HEK293T (cell line): ENCODE results near the gene CREB1.

Source experiments
- CTBP1 ChIP-seq: fragments of 450-650 bp; IDR thresholded peaks from 2 replicates; pipeline ENCODE4 v1.6.1; 2016; ENCODE audit warnings: borderline replicate concordance
- ELF4 ChIP-seq: fragments of 450-650 bp; IDR thresholded peaks from 2 replicates; pipeline ENCODE4 v1.6.1; 2017; ENCODE audit warnings: antibody characterized with exemption
- FOXK2 ChIP-seq: fragments of 450-650 bp; IDR thresholded peaks from 2 replicates; pipeline ENCODE4 v1.6.1; 2016; ENCODE audit warnings: mild to moderate bottlenecking
- FOXM1 ChIP-seq: fragments of 450-650 bp; IDR thresholded peaks from 2 replicates; pipeline ENCODE4 v1.6.1; 2017; ENCODE audit warnings: mild to moderate bottlenecking, borderline replicate concordance
- NFRKB ChIP-seq: fragments of 450-650 bp; IDR thresholded peaks from 2 replicates; pipeline ENCODE4 v1.6.1; 2016; ENCODE audit warnings: mild to moderate bottlenecking, moderate library complexity
- SUZ12 ChIP-seq: fragments of 450-650 bp; IDR thresholded peaks from 2 replicates; pipeline ENCODE4 v1.6.1; 2016; ENCODE audit warnings: mild to moderate bottlenecking
- ZNF384 ChIP-seq: fragments of 450-650 bp; IDR thresholded peaks from 2 replicates; pipeline ENCODE4 v1.6.1; 2016

DNA sequence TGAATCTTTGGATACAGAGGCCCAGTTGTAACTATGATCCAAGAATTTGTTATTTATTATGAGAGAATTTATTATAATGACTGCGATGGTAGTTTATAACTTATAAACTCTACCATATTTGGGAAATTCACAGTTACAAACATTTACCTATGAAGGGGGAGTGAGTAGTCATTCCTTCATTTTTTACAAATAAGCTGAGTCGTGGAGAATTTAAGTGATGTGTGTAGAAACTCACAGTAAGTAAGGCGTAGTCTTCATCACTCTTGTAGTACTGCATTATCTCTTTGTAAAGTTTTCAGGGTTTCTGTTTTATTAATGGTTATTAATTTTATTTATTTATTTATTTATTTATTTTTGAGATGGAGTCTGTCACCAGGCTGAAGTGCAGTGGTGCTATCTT is 13.5 kb downstream of the CREB1 start:
- TF ChIP-seq NFRKB (no peak), FOXK2 (no peak), ZNF384 (no peak), FOXM1 (no peak), CTBP1 (no peak), ELF4 (no peak), SUZ12 (no peak)
